ENCODE data around the gene GNS. TPM values are rescaled to one million over a fixed set of nuclear protein-coding genes. Genes with fewer than 3 reads are reported as not detected.
"Not testable (repeated sequence)": the region's sequence is repeated elsewhere in the genome, so short reads cannot be mapped to it uniquely, and the experiment has no call there.

GNS gene
- total RNA-seq, 1 donor from 2014 or later = 265 TPM

DNA sequence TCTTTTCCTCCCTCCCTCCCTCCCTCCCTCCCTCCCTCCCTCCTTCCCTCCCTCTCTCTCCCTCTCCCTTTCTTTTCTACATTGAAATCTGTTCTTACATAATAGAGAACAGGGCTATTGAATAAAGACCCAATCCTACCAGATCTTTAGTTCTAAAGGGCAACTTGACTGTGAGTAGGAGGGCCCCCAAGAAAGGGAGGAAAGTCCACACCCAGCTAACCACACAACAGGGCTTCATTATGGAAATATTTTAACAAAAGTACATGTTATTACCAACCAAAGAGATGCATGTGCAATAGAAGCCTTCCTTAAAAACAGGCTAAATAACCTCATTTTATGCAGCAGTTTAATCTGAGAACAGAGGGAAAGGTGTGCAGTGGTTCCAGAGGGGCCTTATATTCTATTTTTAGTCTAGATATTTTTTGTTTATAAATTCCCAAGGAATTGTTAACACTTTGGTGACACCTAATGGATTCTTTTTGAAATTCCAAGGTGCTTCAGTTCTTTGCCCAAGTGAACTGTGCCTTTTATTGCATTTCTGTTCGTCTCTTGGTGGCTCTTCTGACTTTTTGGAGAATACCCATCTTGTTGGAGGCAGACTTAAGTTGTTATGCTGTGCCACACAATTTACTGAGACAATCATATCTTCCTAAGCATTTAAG lies 63.0 kb downstream of the GNS start:
- DNase-seq (ENCODE audit: low read depth) = peak; percentile 61

DNA sequence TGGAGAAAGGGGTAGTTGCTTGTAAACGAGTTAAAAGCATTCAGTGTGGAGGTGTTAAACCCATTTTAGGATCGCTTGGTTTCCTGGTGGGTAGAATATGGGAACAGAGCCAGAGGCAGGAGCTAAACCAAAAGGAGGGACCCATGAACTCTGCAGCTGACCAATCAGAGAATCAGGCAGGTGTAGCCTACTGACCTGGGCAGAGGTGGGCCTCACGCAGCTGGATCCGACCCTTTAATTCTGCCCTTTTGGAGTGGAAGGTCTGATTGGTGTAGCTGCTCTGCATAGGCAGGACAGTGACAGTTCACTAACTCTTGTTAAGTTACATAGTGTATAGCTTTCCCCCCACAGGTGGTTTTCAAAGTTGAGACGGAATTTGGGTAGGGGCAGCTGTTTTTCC lies 63.7 kb downstream of the GNS start:
- no peak for DNase-seq (ENCODE audit: low read depth)

DNA sequence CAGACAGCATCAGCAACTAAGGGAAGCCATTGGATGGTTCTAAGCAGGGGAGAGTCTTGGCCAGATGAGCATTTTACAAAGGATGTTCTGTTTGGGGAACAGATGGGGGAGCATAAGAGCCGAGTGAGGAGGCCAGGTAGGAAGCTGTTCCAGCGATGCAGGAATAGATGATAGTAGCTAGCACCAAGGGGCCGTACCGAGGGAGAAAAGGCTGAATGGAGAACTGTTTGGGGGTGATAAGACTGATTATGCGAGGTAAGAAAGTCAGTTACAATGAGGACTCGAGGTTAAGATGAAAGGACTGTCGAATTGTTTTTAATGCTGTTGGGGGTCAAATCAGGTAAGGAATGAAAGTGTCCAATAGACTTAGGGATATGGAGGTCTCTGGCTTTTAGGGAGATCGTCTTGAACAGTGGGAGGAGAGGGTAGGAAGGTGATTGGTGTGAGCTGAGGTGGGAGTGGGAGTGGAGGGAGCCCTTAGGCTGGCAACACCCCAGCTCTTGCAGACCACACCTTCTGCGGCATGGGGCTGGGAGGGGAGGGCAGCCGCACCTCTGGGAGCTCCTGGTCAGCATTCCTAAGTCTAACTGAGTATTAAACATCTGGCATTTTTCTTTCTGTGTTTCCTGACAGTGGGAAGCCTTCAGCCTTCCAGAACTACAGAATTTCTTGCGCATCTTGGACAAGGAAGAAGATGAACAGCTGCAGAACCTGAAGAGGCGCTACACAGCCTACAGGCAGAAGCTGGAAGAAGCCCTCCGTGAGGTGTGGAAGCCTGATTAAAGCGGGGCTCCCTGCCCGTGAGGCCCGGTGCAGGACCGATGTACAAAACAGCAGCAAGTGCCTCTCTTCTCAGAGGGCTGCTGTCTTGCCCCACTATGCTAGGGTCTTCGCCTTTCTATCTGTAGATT lies 64.8 kb downstream of the GNS start:
- DNase-seq (ENCODE audit: low read depth) = no peak

DNA sequence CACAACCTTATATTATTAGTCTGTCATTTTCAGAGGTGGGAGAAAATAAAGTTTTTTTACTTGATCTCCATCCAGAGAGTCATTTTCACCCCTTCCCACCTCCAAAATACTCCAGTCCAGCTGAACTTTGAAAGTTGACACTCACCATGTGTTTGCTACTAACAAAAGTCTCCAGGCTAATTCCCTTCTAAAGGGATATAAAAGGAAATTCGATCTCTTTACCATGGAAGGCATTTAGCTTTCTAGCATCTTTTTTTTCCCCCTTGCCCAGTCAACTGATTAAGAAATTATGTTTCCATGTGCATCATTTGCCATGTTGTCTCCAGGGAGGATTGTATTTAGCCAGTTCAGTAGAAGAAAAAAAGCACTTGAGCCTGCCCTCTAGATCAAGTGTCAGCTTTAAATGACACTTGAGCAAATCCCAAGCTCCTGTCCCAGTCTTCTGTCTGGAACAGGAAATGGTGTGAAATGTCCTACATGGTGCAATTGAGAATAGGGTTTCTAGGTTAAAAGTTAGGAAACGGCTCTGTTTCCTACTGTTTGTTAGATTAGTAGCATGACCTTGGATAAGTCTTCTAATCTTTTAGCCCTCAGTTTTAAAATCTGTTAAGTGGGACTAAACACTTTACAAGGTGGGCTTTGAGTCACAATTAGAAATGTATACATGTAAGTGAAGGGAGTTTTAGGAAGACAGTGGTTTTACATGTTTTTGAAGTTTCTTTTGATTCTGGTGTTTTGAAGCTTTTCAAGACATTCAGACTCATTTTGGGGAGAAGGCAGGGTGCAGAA lies 67.2 kb downstream of the GNS start:
- DNase-seq (ENCODE audit: low read depth) = no peak

DNA sequence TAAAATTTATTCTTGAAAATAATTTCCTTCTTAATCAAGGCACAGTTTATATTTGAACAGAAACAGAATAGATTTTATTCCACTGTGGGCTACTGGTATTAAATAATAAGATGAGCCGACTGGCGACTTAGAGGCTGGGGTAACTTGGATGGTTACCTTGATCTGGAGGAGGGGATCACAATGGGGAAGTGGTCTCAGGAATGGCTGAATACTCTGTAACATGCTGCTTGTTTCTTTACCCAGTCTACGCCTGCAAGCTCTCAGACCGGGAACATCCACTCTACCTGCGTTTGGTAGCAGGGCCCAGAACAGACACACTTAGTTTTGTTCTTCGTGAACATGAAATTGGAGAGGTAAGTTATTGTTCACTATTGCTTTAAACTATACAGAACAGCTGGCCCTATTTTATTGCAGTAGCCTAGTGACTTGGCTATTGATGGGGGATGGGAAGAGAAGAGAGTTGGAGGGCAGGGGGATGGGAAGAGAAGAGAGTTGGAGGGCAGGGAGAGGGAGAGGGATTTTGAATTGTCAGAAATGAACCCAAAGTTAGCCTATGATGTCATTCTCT lies 67.9 kb downstream of the GNS start:
- DNase-seq (ENCODE audit: low read depth) = no peak

DNA sequence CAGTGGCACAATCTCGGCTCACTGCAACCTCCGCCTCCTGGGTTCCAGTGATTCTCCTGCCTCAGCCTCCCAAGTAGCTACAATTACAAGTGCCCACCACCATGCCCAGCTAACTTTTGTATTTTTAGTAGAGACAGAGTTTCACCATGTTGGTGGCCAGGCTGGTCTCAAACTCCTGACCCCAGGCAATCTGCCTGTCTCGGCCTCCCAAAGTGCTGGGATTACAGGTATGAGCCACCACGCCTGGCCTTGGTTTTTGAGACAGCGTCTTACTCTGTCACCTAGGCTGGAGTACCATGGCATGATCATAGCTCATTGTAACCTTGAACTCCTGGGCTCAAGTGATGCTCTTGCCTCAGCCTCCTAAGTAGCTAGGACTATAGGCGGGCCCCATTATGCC lies 69.0 kb downstream of the GNS start:
- not testable (repeated sequence) for DNase-seq (ENCODE audit: low read depth)

DNA sequence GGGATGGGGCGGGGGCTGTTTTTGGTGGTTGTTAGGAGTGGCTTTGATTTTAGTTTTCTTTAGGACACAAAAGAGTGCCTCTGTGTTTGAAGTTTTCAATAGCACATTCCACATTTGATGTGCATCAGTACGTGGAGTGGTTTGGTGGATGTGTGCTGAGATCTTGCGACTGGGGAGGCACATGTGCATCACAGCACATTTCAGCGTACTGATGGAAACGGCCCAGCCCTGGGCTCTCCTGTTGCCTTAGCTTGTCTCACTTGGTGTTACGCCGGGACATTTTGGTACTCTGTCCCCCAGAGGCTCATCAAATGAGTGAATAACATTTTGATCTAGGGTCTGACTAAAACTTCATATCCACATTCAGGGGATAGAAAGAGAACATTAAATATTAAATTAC lies 70.5 kb downstream of the GNS start:
- no peak for DNase-seq (ENCODE audit: low read depth)

DNA sequence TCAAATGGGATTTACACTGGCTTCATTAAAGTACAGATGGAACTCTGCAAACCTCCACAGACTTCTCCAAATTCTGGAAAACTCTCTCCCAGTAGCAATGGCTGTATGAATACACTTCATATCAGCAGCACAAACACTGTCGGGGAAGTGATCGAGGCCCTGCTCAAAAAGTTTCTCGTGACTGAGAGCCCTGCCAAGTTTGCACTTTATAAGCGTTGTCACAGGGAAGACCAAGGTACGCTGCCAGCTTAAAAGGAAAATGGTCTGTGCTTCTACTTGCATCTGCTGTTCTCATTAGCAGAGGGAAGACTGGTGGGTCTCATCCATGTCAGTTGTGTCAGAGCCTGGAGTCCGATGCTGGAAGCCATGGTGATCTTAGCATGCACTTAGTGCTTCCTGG lies 71.0 kb downstream of the GNS start:
- DNase-seq (ENCODE audit: low read depth) = no peak

DNA sequence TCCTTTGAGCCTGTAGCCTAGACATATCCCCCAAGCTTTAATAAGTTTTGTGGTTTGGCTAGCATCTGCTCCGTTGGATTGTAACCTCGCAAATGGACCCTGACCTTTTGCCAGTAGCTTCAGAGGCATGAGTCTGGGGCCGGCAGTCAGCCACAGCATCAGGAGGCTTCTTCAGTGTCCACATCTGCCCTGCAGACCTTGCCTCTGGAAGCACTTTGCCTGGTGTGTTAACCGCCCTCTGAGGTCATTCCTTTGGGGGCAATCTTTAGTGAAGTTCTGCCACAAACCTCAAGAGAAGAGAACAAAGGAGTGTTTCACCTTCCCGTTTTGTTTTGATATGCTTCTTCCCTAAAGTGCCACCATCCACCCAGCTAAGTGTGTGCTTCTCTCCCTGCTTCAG lies 71.4 kb downstream of the GNS start:
- DNase-seq (ENCODE audit: low read depth) = peak; percentile 26

DNA sequence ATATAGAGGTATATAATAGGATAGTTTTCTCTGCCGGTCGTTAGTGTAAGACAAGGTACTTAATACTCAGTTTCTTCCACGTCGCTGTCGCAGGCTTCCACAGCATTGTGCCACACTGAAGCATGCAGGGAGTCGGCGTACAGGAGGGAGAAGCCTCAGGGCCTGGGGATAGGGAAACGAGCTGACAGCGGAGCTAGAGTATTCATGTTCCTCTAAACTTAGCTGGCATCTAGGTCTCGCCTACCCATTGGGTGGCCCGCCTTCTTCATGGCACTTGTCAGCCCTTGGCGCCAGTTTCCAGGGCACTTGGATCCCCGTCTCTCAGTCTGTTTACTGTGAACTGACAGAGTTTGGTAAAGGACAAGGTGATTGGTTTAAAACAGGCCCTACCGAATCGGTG lies 73.6 kb downstream of the GNS start:
- DNase-seq (ENCODE audit: low read depth) = no peak

DNA sequence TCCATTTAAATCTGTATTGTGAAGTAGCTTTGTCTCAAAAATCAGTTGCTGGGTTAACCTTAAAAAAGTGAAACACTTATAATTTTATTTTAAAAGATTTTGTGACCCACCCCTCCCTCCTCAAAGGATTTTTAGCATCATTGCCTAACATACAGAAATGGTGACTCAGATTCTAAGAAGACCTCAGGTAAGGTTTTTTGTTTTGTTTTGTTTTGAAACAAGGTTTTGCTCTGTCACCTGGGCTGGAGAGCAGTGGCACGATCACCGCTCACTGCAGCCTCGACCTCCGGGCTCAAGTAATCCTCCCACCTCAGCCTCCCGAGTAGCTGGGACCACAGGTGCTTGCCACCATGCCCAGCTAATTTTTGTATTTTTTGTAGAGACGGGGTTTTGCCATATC lies 74.2 kb downstream of the GNS start:
- DNase-seq (ENCODE audit: low read depth) = no peak

DNA sequence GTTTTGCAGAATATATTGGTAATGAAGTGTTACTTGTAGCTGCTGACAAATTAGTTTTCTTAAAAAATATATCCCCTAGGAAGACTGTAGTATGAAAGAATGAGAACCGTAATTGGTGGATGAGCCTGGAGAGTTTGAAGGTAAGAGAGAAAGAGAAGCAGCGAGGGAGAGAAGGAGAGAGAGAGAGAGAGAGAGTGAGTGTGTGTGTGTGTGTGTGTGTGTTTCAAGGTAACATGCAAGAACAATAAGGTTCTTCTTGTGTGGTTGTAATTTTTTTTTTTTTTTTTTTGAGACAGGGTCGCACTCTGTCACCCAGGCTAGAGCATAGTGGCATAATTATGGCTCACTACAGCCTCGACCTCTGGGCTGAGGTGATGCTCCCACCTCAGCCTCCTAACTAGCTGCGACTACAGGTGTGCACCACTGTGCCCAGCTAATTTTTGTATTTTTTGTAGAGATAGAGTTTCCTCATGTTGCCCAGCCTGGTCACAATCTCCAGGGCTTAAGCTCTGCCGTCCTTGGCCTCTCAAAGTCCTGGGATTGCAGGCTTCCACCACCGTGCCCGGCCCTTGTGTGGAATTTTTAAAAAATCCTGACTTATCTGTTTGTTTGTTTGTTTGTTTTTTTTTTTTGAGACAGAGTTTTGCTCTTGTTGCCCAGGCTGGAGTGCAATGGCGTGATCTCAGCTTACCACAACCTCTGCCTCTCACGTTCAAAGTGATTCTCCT lies 75.2 kb downstream of the GNS start:
- no peak for DNase-seq (ENCODE audit: low read depth)

DNA sequence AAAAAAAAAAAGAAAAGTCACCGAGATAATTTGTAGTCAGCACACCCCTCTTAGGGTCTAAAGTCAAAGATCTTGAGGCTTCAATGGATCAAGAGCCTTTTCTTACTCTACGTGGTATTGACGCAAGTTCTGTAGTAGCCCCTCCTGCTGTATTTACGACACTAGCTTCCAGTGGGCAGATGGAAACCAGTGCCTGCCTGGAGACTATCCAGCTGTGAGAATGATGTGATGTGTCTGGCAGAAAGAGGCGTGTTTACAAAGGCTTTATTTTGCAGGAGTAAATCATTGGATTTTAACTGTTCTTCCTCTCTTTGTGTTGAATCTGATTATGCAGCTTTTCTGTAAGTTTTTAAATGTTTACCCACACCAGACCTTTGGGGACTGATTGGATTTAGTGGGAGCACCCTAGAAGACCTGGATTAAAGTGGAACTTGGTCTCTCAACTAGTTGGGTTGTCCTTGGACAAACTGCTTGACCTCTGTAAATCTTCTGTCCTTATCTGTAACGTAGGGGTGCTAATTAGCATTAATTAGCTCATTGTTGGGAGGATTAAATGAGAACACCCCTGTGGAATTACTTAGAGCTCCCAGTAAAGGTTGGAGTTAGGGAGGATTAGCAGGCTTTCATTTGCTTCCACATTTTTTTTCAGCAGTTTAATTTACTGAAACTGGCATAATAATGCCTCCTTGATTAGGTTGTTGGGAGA lies 76.5 kb downstream of the GNS start:
- DNase-seq (ENCODE audit: low read depth) = no peak

DNA sequence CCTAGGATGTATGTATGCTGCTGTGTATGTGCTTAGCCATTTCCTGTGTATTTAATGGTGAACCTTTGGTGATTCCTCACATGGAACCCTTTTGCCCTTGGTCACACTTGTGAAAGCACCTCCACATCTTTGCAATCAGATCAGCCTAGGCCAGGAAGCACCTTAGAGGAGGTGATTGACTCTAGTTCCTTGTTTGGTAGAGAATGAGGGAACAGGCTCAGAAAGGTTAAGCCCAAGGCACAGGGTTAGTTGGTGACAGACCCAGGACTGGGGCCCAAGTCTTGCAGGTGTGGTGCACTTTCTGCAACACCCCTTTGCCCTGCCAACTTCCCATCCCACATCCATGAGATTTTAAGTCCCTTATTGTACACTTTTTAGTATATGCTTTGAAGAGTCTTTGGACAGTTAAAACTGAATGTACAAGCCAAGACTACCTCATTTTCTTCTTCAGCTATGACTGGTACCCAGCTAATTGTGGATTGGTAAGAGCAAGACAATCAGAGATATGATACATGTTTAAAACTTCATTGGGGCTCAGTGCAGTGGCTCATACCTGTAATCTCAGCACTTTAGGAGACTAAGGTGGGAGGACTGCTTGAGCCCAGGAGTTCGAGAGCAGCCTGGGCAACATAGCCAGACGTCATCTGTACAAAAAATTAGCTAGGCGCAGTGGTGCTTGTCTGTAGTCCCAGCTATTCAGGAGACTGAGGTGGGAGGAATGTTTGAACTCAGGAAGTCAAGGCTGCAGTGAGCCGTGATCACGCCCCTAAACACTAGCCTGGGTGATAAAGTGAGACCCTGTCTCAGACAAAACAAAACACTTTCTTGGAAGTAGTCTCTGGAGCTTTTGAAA lies 77.8 kb downstream of the GNS start:
- no peak for DNase-seq (ENCODE audit: low read depth)

DNA sequence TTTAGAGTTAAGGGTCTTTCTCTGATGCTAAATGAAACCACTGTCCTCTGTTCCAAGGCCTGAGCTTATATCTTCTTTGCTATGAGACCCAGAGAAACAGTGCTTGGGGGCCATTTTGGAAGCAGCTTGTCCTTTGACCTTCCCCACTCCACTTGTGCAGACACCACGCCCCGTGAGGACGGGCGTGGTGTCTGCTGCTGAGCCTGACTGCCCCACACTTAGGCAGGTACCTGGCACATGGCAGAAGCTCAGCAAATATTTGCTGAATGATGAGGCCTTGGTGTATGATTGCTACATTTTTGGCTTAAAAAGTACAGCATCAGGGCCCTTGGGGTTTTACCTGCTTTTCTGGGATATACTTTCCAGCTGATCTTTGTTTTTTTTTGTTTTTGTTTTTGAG lies 79.0 kb downstream of the GNS start:
- DNase-seq (ENCODE audit: low read depth) = no peak

DNA sequence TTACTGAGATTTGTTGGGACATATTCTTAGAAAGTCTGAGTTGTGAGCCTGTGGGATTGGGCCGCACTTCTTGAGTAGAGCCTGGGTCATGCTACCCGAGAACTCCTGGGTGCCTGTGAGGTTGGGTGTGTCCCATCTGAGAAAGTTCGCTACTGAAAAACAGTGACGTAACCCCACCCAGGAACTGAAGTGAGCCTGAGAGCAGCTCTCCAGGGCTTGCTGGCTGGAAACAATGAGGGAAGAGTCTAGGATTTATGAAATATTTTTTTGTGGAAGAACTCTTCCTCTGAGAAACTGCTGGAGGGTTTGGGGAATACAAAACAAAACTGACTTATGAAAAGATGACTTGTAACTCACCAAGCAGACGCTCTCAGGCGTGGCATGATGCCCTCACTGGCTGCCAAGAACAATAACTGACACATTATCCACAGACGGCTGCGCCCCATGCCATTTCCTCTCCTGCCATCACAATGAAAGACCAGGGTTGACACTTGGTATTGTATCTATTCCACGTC lies 79.7 kb downstream of the GNS start:
- peak; percentile 73 for DNase-seq (ENCODE audit: low read depth)

DNA sequence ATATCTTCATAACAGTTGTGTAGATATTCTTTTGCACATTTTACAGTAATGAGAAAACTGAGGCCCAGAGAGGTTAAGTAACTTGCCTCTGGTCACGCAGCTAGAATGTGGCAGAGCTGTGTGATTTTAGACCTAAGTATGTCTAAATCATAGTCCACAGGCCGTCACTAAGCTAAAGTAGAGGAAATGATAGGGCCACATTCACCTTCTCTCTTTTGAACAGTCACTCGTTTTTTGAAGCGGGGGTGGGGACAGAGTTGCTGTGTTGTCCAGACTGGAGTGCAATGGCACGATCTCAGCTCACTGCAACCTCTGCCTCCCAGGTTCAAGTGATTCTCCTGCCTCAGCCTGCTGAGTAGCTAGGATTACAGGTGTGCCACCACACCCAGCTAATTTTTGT lies 80.4 kb downstream of the GNS start:
- no peak for DNase-seq (ENCODE audit: low read depth)

DNA sequence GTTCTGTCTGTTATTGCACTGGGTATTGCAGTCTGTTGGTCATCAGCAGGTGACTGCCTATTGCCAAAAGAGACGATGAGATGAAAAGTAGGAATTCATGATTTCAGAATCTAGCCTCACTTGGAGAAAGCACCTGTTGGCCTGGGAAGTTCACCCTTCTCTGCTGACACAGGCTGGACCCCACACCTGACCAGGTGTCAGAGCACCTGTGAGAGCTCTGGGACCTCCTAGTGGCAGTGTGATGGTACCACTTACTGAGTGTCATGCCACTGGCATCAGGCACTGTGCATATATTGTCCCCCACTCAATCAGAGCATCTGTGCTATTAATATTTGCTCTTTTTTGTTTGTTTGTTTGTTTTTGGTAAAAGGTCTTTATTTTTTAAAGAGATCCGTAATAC lies 81.0 kb downstream of the GNS start:
- no peak for DNase-seq (ENCODE audit: low read depth)

DNA sequence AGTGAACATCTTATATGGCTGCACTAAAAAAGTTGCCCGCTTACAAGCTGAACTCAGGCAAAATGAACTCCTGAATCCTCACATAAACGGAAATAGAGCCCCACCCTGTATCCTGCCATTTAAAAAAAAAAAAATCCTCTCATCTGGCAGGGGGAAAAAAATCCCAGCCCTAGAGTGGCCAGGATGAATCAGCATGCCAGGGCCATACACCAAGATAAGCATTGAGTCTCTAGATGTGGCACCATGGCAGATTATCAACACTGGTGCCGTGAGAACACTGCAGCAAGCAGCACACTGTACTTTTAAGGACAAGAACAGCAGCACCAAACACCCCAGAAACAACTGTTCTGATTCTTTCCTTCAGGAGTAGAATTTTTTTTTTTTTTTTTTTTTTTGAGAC lies 83.4 kb downstream of the GNS start:
- no peak for DNase-seq (ENCODE audit: low read depth)
